GM23338 (cell line): ENCODE data around the gene NXPH3. TPM values are rescaled to one million over a fixed set of nuclear protein-coding genes. Genes with fewer than 3 reads are reported as not detected.

ENCODE experiments used
- ATAC-seq: fragments of 200-7000 bp; cut with Tn5 transposase; 3 replicates; pipeline ENCODE4 v1.9.1; 2020
- DNase-seq: peaks from one replicate; pipeline ENCODE4 v3.0.0-alpha.2; 2015; ENCODE audit warnings: low spot score
- H2AFZ ChIP-seq: fragments of 200-600 bp; sonication (generic); 2 replicates; pipeline ENCODE4 v1.8.0; 2016; ENCODE audit warnings: antibody characterized with exemption, mild to moderate bottlenecking, moderate library complexity
- H3F3A ChIP-seq: fragments of 200-600 bp; sonication (generic); replicated peaks from 2 replicates; pipeline ENCODE4 v1.8.0; 2017; ENCODE audit warnings: antibody characterized with exemption, mixed run types, low read depth
- H3K27ac ChIP-seq: fragments of 200-600 bp; sonication (generic); 2 replicates; pipeline ENCODE4 v1.6.1; 2016; ENCODE audit warnings: low read depth
- H3K27me3 ChIP-seq: fragments of 200-600 bp; sonication (generic); 2 replicates; pipeline ENCODE4 v1.8.0; 2016; ENCODE audit warnings: mild to moderate bottlenecking, mixed run types, moderate library complexity; ENCODE audit not compliant: insufficient read depth
- H3K36me3 ChIP-seq: fragments of 200-600 bp; sonication (generic); 2 replicates; pipeline ENCODE4 v1.8.0; 2016; ENCODE audit warnings: mild to moderate bottlenecking; ENCODE audit not compliant: insufficient read depth
- H3K4me1 ChIP-seq: fragments of 200-600 bp; sonication (generic); 2 replicates; pipeline ENCODE4 v1.8.0; 2016; ENCODE audit warnings: mild to moderate bottlenecking, moderate library complexity; ENCODE audit not compliant: insufficient read depth
- H3K4me2 ChIP-seq: fragments of 200-600 bp; sonication (generic); 2 replicates; pipeline ENCODE4 v1.7.1; 2017; ENCODE audit warnings: mixed run types
- H3K4me3 ChIP-seq: fragments of 200-600 bp; sonication (generic); 2 replicates; pipeline ENCODE4 v1.6.1; 2016; ENCODE audit warnings: mixed run types
- H3K79me2 ChIP-seq: fragments of 200-600 bp; sonication (generic); replicated peaks from 2 replicates; pipeline ENCODE4 v1.8.0; 2017; ENCODE audit warnings: mild to moderate bottlenecking; ENCODE audit not compliant: insufficient read depth
- H3K9me2 ChIP-seq: fragments of 200-600 bp; sonication (generic); 2 replicates; pipeline ENCODE4 v1.8.0; 2017; ENCODE audit not compliant: insufficient read depth
- H4K20me1 ChIP-seq: fragments of 200-600 bp; sonication (generic); replicated peaks from 2 replicates; pipeline ENCODE4 v1.8.0; 2017; ENCODE audit warnings: mild to moderate bottlenecking; ENCODE audit not compliant: insufficient read depth
- H3K27ac Mint-ChIP-seq: 2 replicates; pipeline ENCODE4 v1.8.0; 2020; ENCODE audit warnings: inconsistent platforms, mild to moderate bottlenecking, moderate library complexity, mixed read lengths
- H3K27me3 Mint-ChIP-seq: 3 replicates; pipeline ENCODE4 v1.8.0; 2022; ENCODE audit warnings: low read depth, mild to moderate bottlenecking, moderate library complexity, mixed read lengths, inconsistent platforms; ENCODE audit not compliant: insufficient read depth, poor library complexity
- H3K36me3 Mint-ChIP-seq: 3 replicates; pipeline ENCODE4 v1.8.0; 2021; ENCODE audit warnings: low read depth, mild to moderate bottlenecking, inconsistent platforms, moderate library complexity, mixed read lengths
- H3K4me1 Mint-ChIP-seq: 3 replicates; pipeline ENCODE4 v1.8.0; 2020; ENCODE audit warnings: mild to moderate bottlenecking, inconsistent platforms, mixed read lengths
- H3K4me3 Mint-ChIP-seq: 3 replicates; pipeline ENCODE4 v1.8.0; 2021; ENCODE audit warnings: moderate library complexity, mild to moderate bottlenecking, inconsistent platforms, mixed read lengths
- H3K9me3 Mint-ChIP-seq: 3 replicates; pipeline ENCODE4 v1.8.0; 2020; ENCODE audit warnings: moderate library complexity, mild to moderate bottlenecking, inconsistent platforms, mixed read lengths
- CREB1 ChIP-seq: fragments of 250-450 bp; sonication (Bioruptor Pico); IDR thresholded peaks from 2 replicates; pipeline ENCODE4 v1.5.0; 2020; ENCODE audit warnings: low read depth, mild to moderate bottlenecking, moderate library complexity
- EZH2 ChIP-seq: fragments of 200-600 bp; sonication (generic); IDR thresholded peaks from one replicate; pipeline ENCODE4 v1.8.0; 2017; ENCODE audit warnings: antibody characterized with exemption, mild to moderate bottlenecking, low read depth; ENCODE audit not compliant: unreplicated experiment
- EZH2phosphoT487 ChIP-seq: fragments of 200-600 bp; sonication (generic); IDR thresholded peaks from one replicate; pipeline ENCODE4 v1.8.1; 2018; ENCODE audit warnings: antibody characterized with exemption; ENCODE audit not compliant: unreplicated experiment
- JUNB ChIP-seq: IDR thresholded peaks from one replicate; pipeline ENCODE4 v1.6.1; 2016; ENCODE audit warnings: antibody characterized with exemption; ENCODE audit not compliant: unreplicated experiment
- NANOG ChIP-seq: IDR thresholded peaks from 2 replicates; pipeline ENCODE4 v1.6.1; 2016; ENCODE audit warnings: antibody characterized with exemption, borderline replicate concordance
- POLR2AphosphoS5 ChIP-seq: IDR thresholded peaks from 2 replicates; pipeline ENCODE4 v1.6.1; 2016; ENCODE audit warnings: antibody characterized with exemption, low read depth
- STAT1 ChIP-seq: IDR thresholded peaks from one replicate; pipeline ENCODE4 v1.6.1; 2016; ENCODE audit warnings: antibody characterized with exemption; ENCODE audit not compliant: unreplicated experiment
- ZNF114 ChIP-seq: fragments of 250-450 bp; sonication (Bioruptor Pico); IDR thresholded peaks from 2 replicates; pipeline ENCODE4 v1.5.0; 2020; ENCODE audit warnings: mild to moderate bottlenecking, moderate library complexity
- ZNF331 ChIP-seq: fragments of 250-450 bp; sonication (Bioruptor Pico); IDR thresholded peaks from 2 replicates; pipeline ENCODE4 v1.5.0; 2020; ENCODE audit warnings: low read depth, mild to moderate bottlenecking, moderate library complexity
- polyA plus RNA-seq: library from polyadenylated mRNA; unstranded; fragments of >200 nt; fragmentation: Nextera tagmentation; extraction: Ambion mirVana; gene quantifications from 2 replicates; pipeline ENCODE4 v1.2.1, GENCODE V29; 2016
- total RNA-seq: library from RNA; depleted of rRNA; stranded (reverse); fragments of >200 nt; shearing (Covaris generic); gene quantifications from 2 replicates; pipeline ENCODE4 v1.2.3, GENCODE V29; 2014
- TF ChIP-seq, protein P1 (sequence below): IDR thresholded peaks from 2 replicates; pipeline ENCODE4 v1.6.1; 2016; ENCODE audit warnings: antibody characterized with exemption
- TF ChIP-seq, protein P2 (sequence below): fragments of 250-450 bp; sonication (Bioruptor Pico); IDR thresholded peaks from 2 replicates; pipeline ENCODE4 v1.5.0; 2020; ENCODE audit warnings: mild to moderate bottlenecking, moderate library complexity
- TF ChIP-seq, protein P3 (sequence below): IDR thresholded peaks from one replicate; pipeline ENCODE4 v1.6.1; 2018; ENCODE audit warnings: antibody characterized with exemption; ENCODE audit not compliant: unreplicated experiment
- TF ChIP-seq, protein P4 (sequence below), 2 experiments: fragments of 200-600 bp in 1 of 2; sonication (generic) in 1 of 2; conservative IDR thresholded peaks; 2 replicates each; pipeline versions ENCODE4 v1.5.1 to v1.6.1; 2016 to 2017; ENCODE audit warnings: antibody characterized with exemption in 2 of 2, low read depth in 2 of 2, mild to moderate bottlenecking in 2 of 2, moderate library complexity in 1 of 2

NXPH3 gene
- total and polyA plus RNA-seq, 2 experiments from 2014 or later = 0.23 to 2.7 TPM

DNA sequence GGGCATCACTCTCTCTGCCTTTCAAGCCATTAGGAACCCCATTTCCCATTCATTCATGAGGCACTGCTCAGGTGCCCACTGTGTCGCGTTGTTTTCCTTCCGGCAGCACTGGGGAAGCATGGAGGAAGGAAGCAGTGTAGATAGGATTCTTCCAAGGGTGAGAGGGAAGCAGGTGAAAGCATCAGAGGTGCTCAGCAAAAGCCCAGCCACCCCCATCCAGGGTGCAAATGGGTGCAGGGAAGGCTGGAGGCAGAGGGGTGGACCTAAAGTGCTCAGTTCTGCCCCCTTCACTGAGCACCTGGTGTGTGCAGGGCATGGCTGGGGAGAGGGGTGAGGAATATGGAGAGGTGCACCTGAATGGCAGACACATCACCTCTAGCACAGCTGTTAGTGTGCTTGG, 3.4 kb upstream of the NXPH3 start:
- TF ChIP-seq ZNF331 (CRISPR knock-in tag) (no peak), NANOG (no peak), CREB1 (CRISPR knock-in tag) (no peak), POLR2AphosphoS5 (no peak), EZH2phosphoT487 (no peak), EZH2 (no peak), JUNB (no peak), STAT1 (no peak), ZNF114 (CRISPR knock-in tag) (no peak)
- TF ChIP-seq, protein P1, sequence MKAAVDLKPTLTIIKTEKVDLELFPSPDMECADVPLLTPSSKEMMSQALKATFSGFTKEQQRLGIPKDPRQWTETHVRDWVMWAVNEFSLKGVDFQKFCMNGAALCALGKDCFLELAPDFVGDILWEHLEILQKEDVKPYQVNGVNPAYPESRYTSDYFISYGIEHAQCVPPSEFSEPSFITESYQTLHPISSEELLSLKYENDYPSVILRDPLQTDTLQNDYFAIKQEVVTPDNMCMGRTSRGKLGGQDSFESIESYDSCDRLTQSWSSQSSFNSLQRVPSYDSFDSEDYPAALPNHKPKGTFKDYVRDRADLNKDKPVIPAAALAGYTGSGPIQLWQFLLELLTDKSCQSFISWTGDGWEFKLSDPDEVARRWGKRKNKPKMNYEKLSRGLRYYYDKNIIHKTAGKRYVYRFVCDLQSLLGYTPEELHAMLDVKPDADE = no peak
- TF ChIP-seq, protein P2, sequence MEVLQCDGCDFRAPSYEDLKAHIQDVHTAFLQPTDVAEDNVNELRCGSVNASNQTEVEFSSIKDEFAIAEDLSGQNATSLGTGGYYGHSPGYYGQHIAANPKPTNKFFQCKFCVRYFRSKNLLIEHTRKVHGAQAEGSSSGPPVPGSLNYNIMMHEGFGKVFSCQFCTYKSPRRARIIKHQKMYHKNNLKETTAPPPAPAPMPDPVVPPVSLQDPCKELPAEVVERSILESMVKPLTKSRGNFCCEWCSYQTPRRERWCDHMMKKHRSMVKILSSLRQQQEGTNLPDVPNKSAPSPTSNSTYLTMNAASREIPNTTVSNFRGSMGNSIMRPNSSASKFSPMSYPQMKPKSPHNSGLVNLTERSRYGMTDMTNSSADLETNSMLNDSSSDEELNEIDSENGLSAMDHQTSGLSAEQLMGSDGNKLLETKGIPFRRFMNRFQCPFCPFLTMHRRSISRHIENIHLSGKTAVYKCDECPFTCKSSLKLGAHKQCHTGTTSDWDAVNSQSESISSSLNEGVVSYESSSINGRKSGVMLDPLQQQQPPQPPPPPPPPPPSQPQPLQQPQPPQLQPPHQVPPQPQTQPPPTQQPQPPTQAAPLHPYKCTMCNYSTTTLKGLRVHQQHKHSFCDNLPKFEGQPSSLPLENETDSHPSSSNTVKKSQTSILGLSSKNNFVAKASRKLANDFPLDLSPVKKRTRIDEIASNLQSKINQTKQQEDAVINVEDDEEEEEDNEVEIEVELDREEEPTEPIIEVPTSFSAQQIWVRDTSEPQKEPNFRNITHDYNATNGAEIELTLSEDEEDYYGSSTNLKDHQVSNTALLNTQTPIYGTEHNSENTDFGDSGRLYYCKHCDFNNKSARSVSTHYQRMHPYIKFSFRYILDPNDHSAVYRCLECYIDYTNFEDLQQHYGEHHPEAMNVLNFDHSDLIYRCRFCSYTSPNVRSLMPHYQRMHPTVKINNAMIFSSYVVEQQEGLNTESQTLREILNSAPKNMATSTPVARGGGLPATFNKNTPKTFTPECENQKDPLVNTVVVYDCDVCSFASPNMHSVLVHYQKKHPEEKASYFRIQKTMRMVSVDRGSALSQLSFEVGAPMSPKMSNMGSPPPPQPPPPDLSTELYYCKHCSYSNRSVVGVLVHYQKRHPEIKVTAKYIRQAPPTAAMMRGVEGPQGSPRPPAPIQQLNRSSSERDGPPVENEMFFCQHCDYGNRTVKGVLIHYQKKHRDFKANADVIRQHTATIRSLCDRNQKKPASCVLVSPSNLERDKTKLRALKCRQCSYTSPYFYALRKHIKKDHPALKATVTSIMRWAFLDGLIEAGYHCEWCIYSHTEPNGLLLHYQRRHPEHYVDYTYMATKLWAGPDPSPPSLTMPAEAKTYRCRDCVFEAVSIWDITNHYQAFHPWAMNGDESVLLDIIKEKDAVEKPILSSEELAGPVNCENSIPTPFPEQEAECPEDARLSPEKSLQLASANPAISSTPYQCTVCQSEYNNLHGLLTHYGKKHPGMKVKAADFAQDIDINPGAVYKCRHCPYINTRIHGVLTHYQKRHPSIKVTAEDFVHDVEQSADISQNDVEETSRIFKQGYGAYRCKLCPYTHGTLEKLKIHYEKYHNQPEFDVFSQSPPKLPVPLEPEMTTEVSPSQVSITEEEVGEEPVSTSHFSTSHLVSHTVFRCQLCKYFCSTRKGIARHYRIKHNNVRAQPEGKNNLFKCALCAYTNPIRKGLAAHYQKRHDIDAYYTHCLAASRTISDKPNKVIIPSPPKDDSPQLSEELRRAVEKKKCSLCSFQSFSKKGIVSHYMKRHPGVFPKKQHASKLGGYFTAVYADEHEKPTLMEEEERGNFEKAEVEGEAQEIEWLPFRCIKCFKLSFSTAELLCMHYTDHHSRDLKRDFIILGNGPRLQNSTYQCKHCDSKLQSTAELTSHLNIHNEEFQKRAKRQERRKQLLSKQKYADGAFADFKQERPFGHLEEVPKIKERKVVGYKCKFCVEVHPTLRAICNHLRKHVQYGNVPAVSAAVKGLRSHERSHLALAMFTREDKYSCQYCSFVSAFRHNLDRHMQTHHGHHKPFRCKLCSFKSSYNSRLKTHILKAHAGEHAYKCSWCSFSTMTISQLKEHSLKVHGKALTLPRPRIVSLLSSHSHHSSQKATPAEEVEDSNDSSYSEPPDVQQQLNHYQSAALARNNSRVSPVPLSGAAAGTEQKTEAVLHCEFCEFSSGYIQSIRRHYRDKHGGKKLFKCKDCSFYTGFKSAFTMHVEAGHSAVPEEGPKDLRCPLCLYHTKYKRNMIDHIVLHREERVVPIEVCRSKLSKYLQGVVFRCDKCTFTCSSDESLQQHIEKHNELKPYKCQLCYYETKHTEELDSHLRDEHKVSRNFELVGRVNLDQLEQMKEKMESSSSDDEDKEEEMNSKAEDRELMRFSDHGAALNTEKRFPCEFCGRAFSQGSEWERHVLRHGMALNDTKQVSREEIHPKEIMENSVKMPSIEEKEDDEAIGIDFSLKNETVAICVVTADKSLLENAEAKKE (CRISPR knock-in tag) = no peak
- TF ChIP-seq, protein P3, sequence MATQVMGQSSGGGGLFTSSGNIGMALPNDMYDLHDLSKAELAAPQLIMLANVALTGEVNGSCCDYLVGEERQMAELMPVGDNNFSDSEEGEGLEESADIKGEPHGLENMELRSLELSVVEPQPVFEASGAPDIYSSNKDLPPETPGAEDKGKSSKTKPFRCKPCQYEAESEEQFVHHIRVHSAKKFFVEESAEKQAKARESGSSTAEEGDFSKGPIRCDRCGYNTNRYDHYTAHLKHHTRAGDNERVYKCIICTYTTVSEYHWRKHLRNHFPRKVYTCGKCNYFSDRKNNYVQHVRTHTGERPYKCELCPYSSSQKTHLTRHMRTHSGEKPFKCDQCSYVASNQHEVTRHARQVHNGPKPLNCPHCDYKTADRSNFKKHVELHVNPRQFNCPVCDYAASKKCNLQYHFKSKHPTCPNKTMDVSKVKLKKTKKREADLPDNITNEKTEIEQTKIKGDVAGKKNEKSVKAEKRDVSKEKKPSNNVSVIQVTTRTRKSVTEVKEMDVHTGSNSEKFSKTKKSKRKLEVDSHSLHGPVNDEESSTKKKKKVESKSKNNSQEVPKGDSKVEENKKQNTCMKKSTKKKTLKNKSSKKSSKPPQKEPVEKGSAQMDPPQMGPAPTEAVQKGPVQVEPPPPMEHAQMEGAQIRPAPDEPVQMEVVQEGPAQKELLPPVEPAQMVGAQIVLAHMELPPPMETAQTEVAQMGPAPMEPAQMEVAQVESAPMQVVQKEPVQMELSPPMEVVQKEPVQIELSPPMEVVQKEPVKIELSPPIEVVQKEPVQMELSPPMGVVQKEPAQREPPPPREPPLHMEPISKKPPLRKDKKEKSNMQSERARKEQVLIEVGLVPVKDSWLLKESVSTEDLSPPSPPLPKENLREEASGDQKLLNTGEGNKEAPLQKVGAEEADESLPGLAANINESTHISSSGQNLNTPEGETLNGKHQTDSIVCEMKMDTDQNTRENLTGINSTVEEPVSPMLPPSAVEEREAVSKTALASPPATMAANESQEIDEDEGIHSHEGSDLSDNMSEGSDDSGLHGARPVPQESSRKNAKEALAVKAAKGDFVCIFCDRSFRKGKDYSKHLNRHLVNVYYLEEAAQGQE = no peak
- TF ChIP-seq, protein P4, sequence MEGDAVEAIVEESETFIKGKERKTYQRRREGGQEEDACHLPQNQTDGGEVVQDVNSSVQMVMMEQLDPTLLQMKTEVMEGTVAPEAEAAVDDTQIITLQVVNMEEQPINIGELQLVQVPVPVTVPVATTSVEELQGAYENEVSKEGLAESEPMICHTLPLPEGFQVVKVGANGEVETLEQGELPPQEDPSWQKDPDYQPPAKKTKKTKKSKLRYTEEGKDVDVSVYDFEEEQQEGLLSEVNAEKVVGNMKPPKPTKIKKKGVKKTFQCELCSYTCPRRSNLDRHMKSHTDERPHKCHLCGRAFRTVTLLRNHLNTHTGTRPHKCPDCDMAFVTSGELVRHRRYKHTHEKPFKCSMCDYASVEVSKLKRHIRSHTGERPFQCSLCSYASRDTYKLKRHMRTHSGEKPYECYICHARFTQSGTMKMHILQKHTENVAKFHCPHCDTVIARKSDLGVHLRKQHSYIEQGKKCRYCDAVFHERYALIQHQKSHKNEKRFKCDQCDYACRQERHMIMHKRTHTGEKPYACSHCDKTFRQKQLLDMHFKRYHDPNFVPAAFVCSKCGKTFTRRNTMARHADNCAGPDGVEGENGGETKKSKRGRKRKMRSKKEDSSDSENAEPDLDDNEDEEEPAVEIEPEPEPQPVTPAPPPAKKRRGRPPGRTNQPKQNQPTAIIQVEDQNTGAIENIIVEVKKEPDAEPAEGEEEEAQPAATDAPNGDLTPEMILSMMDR (conservative IDR thresholded peaks at IDR 0.05; ENCODE audit: low read depth in 2 of 2) = no peak
- no peak overlapping the region for H3K27ac ChIP-seq
- H3K36me3 ChIP-seq = no peaks in the 10 kb centered on the region
- no peaks in the 10 kb centered on the region for H3K79me2 ChIP-seq
- Mint-ChIP-seq H3K4me1 (peaks cover 28% of the 10 kb centered on the region), H3K36me3 (no peaks in the 10 kb centered on the region), H3K4me3 (no peak overlapping the region), H3K27ac (no peak overlapping the region), H3K27me3 (peaks cover 26% of the 10 kb centered on the region), H3K9me3 (no peaks in the 10 kb centered on the region)
- H3K4me1 ChIP-seq = peaks cover 16% of the 10 kb centered on the region
- H4K20me1 ChIP-seq = no peaks in the 10 kb centered on the region; the same call in 1 of the 2 replicates
- H3K27me3 ChIP-seq = peaks cover 25% of the 10 kb centered on the region
- H3F3A ChIP-seq = peaks cover 14% of the 10 kb centered on the region
- H3K4me3 ChIP-seq = no peak overlapping the region
- no peak for DNase-seq
- H3K9me2 ChIP-seq = no peaks in the 10 kb centered on the region
- no peak for ATAC-seq
- no peak overlapping the region for H3K4me2 ChIP-seq
- H2AFZ ChIP-seq = no peak overlapping the region
